GM13976 (cell line): Measurements from ENCODE around the gene B4GALT2.
A peak's percentile ranks its signal among the peaks of the same experiment; 100 is the strongest.

Experiments used
- DNase-seq: peaks from one replicate; pipeline ENCODE4 v3.0.0; 2012; ENCODE audit warnings: low spot score
- CTCF ChIP-seq: IDR thresholded peaks from 2 replicates; pipeline ENCODE4 v1.5.1; 2012; ENCODE audit warnings: borderline replicate concordance, mild to moderate bottlenecking; ENCODE audit not compliant: insufficient read depth; ENCODE audit errors: extremely low read depth, missing control alignments, control extremely low read depth
- in situ Hi-C: fragments of 300-500 bp; cut with MboI; formaldehyde crosslinking; loops from one replicate; pipeline ENCODE4 v1.12.0; 2022; ENCODE audit warnings: low sequenced_read_pairs, mixed read lengths, inconsistent platforms; ENCODE audit not compliant: unreplicated experiment

The B4GALT2 gene

GRCh38 chr1:43978264-43978550 is 803 bp upstream of the B4GALT2 start:
- DNase-seq = no peak
- in situ Hi-C loops = no loop called here
- no peak for TF ChIP-seq CTCF

- peak; percentile 48 for DNase-seq
- in situ Hi-C loops = no loop called here
- TF ChIP-seq CTCF = no peak
Measured at GRCh38 chr1:43979261-43979527, 184 bp downstream of the B4GALT2 start.

- peak; percentile 71 for DNase-seq
- no peak for TF ChIP-seq CTCF
- in situ Hi-C loops = no loop called here
Measured at GRCh38 chr1:43979528-43980254, 681 bp downstream of the B4GALT2 start.

- TF ChIP-seq CTCF = no peak
- DNase-seq = no peak
- in situ Hi-C loops = no loop called here
Measured at GRCh38 chr1:43980255-43981134, 1.5 kb downstream of the B4GALT2 start.

GRCh38 chr1:43981135-43981491 is 2.1 kb downstream of the B4GALT2 start:
- TF ChIP-seq CTCF = no peak
- in situ Hi-C loops = no loop called here
- DNase-seq = no peak

GRCh38 chr1:43981636-43982035 is 2.6 kb downstream of the B4GALT2 start:
- in situ Hi-C loops = no loop called here
- DNase-seq = no peak
- TF ChIP-seq CTCF = no peak
